Measurements from ENCODE around the gene UPF2.

- TF ChIP-seq CTCF (IDR thresholded peaks at IDR 0.05; ENCODE audit: low read depth, low read length) (no peak), EZH2phosphoT487 (IDR thresholded peaks at IDR 0.05; ENCODE audit: low read depth) (no peak)
Measured at GRCh38 chr10:11881030-11881476, 161.6 kb downstream of the UPF2 start.

Measured in OCI-LY3 (cell line).